GM10266 (cell line): ENCODE results near the gene RER1.

Source experiments
- DNase-seq: peaks from one replicate; pipeline ENCODE4 v3.0.0; 2012; ENCODE audit errors: extremely low spot score
- TF ChIP-seq, protein P1 (sequence below): IDR thresholded peaks from 2 replicates; pipeline ENCODE4 v1.5.1; 2012; ENCODE audit warnings: mild to moderate bottlenecking, low read depth; ENCODE audit not compliant: control insufficient read depth, insufficient read depth; ENCODE audit errors: missing control alignments

Gene RER1

GRCh38 chr1:2446861-2447260, 55.2 kb downstream of the RER1 start:
- TF ChIP-seq, protein P1, sequence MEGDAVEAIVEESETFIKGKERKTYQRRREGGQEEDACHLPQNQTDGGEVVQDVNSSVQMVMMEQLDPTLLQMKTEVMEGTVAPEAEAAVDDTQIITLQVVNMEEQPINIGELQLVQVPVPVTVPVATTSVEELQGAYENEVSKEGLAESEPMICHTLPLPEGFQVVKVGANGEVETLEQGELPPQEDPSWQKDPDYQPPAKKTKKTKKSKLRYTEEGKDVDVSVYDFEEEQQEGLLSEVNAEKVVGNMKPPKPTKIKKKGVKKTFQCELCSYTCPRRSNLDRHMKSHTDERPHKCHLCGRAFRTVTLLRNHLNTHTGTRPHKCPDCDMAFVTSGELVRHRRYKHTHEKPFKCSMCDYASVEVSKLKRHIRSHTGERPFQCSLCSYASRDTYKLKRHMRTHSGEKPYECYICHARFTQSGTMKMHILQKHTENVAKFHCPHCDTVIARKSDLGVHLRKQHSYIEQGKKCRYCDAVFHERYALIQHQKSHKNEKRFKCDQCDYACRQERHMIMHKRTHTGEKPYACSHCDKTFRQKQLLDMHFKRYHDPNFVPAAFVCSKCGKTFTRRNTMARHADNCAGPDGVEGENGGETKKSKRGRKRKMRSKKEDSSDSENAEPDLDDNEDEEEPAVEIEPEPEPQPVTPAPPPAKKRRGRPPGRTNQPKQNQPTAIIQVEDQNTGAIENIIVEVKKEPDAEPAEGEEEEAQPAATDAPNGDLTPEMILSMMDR: no peak
- DNase-seq: no peak

- TF ChIP-seq, protein P1: no peak
Observed at GRCh38 chr1:2447276-2448097, 55.8 kb downstream of the RER1 start.

GRCh38 chr1:2448098-2448445, 56.4 kb downstream of the RER1 start:
- no peak for DNase-seq
- TF ChIP-seq, protein P1: no peak

More at GRCh38 chr1:2447276-2448097, 55.8 kb downstream of the RER1 start:
- no peak for DNase-seq

- DNase-seq: no peak
- TF ChIP-seq, protein P1: no peak
Observed at GRCh38 chr1:2449636-2450454, 58.2 kb downstream of the RER1 start.

- TF ChIP-seq, protein P1: no peak
- no peak for DNase-seq
Observed at GRCh38 chr1:2451741-2452140, 60.1 kb downstream of the RER1 start.

DNA sequence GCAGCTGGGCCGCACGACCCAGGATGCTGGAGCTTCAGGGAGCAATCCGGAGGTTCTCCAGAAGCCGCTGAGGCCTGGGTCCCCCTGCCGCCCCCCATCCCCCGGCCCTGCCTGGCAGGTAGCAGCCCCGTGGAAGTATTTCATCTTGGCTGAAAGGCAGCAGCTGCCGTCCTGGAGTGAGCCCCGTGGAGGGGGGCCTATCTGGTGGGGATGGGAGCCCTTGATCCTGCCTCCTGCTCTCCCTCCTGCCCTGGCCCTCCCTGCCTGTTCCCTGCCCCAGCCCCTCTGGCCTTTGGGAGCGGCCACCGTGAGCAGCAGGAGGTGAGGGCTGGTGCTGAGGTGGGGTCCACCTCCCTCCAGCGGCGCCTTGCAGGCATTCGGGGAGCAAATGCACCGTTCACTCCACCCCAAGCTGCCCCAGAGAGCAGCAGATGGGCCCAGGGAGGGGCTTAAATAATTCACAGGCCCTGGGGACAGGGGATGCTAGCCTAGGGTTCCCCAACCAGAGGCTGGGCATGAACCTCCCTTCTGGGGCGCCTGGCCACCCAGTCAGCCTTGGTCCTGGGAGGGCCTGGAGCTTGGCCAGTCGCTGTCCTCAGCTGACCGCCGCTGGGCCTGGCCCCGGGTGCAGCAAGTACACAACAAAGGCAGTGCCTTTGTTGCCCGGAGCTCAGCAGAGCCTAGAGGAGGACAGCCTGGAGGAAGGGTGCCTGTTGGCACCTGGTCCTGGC, 60.7 kb downstream of the RER1 start:
- DNase-seq: no peak
- TF ChIP-seq, protein P1: no peak
